HG03354 (cell line): Measurements from ENCODE around the gene DLGAP4.
A peak's percentile ranks its signal among the peaks of the same experiment; 100 is the strongest.
"Not testable (repeated sequence)": the region's sequence is repeated elsewhere in the genome, so short reads cannot be mapped to it uniquely, and the experiment has no call there.

Source experiments
- ATAC-seq: cut with Tn5 transposase; IDR thresholded peaks from one replicate; pipeline ENCODE4 v1.9.1; 2021; ENCODE audit warnings: mild to moderate bottlenecking; ENCODE audit not compliant: unreplicated experiment, poor library complexity, severe bottlenecking

Gene DLGAP4

DNA sequence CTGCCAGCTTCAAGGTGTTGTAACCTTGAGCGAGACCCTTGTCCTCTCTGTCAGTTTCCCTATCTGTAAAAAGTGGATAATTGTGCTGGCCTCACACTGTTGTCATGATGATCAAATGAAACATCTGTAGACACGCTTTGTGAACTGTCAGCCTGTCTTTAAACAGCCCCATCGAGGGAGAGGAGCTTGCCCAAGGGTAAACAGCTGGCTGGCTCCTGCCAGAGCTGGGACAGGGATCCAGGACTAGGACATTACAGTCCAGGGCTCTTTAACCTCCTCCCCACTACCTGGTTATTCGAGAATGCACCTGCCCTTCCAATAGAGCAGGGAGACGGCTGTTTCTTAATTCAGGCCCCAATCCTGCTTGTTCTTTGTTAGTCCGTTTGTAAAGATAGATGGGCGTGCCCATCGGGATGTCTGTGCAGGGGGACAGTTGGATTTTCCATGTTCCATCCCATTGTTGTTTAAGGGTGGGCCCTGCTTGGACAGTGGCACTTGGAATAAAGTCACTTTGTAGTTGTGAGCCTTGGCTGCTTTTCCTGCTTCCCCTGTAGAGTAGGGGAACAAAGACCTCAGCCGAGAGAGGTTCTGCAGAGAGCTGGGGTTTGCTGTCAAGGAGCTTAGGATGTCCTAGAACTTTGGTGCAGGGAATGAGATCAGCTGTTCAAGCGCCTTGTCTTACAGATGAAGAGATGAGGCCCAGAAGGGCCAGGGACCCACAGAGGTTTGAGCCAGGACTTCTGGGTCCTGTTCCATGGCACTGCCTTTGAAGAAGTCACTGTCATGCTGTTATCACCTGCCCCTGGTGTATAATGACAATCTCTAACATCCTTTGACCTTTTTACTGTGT is 157.3 kb downstream of the DLGAP4 start:
- ATAC-seq = no peak

DNA sequence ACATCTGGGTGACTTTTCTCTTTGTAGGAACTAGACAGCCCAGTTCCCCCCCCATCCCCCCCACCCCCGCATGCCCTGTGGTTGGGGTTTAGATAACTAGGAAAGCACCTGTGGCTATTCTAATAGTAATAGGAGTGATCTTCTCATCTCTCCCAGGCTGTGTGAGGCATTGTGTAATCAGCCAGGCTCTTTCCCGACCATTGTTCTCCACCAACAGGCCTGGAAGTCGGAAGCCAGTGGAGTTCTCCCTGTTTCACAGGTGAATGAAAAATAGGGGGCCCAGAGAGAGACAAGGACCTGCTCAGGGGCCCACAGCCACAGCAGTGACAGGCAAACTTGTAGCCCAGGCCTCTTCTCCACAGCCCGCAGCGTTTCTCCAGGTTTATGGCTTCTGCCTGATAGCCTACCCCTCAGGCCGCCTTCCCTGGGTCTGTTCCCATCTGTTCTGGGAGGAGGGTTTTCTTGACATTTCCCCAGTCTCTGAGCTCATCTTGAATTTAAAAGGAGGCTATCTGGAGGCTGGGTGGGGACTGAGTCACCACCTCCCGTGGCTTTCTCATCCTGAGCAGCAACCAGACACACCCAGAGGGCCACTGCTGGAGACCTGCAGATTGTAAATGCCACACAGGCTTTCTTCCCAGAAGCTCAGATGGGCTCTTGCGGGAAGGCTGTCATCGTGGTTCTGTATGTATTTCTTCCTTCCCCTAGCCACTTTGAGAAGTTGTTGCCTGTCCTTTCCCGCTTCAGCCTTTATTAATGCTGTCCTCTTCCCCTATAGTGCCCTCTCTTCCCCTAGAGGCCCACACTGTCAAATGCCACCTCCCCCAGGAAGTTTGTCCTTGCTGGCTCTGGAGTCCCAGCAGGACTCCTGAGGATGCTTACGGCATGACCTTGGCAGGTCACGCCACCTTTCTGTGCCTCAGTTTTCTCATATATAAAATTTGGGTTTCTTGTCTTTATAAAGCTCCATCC is 159.3 kb downstream of the DLGAP4 start:
- ATAC-seq = no peak

DNA sequence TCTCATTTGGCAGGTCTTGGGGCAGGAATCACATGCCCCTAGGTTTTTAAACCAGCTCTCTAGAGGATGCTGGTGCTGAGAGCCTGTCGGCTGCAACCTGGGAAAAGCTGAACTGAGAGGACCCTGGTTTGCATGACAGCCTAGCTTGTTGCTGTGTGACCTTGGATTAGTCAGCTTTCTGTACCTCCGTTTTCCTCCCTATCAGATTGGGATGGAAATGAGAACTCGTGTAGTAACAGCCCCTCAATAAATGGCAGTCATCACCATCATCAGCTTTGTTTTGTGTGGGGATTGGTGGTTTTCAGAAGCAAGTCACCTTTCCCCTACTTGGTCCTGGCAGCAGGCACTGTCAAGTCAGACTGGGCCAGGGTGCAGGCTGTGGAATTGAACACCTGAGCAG is 159.9 kb downstream of the DLGAP4 start:
- ATAC-seq = no peak

DNA sequence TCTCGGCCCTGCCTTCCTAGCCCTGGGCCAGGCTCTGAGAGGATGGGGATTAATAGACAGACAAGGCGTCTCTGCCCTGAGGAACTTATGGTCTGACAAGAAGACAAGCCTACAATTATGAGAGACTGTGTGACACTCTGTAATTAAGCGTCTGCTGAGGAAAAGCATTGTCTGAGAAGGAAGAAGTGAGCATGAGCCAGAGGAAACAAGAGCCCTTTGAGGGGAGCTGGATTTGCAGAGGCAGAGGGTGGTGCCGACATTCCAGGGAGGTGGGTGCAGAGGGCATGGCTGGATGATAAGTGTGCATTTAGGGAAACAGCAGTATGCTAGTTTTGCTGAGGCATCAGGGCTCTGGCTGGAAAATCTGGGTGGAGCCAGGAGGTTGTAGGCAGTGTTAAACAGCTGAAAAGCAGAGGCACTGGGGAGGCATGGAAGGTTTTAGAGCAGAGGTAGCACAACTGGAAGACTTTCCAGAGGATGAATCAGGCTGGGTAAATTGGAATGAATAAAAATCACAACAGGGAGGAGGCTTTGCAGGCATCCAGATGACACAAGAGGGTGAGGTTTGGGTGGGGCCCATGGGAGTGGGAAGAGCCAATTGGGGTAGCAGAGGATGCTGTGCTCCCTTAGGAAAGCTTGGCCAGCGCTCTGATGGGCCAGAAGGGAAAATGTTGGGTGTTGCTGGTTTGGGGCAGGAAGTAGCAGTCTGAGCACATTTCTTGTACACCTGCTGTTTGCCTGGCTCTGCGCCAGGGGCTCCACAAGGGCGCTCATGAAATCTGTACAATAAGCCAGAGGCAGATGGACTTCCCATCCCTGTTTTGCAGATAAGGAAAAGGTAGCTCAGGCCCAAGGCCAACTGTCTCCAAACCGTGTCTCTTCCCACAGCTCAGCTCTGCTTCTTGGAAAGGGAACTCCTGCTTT is 161.2 kb downstream of the DLGAP4 start:
- no peak for ATAC-seq

DNA sequence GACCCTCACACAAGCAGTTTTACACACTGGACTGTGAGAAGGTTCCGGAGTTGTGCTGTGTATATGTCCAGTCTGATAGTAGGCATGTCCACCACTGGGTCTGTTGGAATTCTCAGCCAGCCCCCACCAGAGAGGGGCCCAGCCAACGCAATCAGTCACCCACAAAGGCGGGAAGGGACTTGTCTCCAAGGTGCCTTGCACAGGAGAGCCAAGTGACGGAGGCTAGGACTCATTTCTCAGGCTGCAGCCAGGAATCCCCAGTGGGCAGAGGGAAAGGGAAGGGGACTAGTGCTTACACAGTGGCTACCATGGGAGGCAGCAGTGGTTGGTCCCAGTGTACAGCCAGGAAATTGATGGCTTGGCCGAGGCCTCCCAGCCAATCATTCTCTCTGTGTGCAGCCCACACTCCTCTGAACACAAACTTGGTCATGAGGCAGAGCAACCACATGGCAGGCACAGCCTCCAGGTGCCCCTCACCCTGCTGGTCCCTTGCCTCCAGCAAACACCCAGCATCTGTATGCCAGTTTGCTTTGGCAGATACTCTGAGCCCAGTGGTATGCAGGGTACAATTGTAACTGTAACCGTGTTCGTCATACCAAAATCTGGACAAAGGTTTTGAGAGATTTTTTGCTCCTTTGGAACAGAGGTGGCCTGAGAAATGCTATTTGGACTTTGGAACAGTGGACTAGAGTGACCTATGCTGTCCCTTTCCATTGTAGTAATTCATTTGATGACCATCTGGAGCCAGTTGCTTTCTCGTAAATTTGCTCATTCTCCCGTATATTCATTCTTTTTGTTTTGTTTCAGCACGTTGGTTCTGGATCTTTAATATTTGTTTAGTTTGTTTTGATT is 162.2 kb downstream of the DLGAP4 start:
- ATAC-seq = no peak

DNA sequence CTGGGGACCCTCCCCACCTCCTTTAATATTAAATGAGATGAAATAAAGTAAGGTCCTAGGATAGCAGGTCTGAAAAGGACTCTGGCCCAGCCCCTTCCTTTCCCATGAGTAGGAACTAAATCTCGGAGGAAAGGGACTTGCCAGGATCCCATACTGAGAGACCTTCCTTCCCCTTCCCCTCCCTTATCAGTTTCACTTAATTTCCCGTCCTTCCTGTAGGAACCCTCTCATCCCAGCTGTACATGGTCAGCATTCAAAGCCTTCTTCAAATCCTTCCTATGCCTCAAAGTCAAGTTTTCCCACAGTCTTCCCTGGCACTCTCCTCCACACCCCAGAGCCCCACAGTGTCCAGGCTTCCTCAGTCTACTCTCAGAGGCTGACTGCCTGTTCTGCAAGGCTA is 163.8 kb downstream of the DLGAP4 start:
- no peak for ATAC-seq

DNA sequence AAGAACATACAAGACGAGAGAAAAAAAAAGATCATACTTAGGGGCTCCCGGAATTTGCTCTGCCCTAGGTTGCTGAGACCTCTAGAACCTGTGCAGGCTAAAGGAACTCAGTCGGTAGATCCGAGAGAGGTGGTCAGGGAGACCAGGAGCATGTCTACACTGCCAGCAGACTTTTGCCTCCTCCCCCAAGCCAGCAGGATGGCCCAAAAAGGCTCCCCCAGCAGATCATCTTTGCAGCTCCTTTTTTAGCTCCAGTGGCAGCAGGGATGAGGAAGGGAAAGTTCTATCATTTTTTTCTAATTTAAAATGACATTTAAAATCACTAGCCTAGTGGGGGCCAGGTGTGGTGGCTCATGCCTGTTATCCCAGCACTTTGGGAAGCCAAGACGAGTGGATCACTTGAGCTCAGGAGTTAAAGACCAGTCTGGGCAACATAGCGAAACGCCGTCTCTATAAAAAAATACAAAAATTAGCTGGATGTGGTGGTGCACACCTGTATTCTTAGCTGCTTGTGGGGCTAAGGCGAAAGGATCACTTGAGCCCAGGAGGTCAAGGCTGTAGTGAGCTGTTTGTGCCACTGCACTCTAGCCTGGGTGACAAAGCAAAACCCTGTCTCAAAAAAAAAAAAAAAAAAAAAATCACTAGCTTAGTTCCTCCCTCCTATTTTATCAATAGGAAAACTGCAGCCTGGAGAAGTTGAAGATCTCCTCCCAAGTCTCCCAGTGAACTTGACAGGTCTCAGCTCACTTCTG is 165.9 kb downstream of the DLGAP4 start:
- ATAC-seq = peak; percentile 11

DNA sequence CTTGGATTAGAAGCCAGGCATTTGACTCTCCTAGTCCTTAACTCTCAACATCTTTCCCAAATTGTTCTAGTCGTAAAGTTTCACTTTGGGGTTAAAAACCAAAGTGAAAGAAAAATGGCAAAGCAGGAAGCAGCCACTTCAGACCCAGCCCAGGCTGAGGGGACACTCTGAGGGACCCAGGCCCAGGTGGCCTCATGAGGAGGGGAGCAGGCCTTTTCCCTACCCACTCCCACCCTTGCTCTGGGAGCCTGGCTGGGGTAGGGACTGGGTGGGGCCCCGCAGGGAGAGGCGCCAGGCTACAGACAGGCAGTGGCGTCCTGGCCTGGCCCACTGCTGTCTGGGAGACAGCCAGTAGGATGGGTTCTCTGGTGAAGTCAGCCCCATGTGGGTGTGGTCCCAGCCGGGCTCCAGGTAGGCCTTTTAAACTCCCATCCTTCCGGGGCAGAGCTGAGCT is 166.5 kb downstream of the DLGAP4 start:
- peak; percentile 57 for ATAC-seq

DNA sequence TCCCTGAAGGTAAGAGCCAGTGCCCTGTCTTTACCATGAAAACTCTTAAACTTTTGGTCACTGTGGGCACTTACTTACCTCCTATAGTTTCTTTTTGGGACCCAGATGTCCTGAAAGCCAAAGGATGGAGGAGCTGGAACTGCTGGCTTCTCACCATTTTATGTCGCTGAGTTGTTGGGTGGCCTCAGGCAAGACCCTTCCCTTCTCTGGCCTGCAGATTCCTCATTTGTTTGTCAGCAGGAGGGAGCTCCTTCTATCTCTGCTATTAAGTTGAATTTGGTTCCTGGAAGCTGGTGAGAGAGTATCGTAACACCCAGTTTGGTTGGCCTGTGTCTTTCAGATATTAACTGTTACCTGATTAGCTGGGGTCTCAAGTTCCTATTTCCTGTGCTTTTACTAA is 167.0 kb downstream of the DLGAP4 start:
- ATAC-seq = no peak

DNA sequence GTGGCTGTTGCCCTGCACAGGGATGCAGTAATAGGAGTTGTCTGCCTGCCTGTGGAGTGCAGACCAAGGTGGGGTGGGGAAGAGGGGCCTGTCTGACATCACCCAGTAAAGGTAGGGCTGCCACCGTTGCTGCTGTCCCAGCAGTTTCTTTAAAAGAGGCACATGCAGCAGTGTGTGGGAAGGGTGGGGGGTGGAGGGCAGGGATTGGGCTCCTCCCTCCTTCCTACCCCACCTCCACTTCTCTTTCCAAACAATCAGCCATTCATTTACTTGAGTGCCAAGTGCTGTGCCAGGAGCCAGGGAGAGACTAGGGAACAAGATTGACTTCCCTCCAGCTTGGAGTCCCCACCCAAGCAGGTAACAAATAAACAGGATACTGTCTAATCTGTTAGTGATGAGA is 168.4 kb downstream of the DLGAP4 start:
- no peak for ATAC-seq

DNA sequence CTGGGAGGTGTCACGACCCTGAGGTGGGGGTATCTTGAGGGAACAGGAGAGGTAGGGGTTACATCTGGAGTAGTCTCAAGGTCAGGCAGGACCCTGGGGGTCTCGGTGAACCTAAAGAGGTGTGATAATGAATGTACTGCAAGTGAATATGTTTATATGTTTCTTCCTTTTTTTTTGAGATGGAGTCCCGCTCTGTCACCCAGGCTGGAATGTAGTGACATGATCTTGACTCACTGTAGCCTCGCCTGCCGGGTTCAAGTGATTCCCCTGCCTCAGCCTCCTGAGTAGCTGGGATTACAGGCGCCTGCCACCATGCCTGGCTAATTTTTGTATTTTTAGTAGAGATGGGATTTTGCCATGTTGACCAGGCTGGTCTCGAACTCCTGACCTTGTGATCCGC is 168.9 kb downstream of the DLGAP4 start:
- not testable (repeated sequence) for ATAC-seq

DNA sequence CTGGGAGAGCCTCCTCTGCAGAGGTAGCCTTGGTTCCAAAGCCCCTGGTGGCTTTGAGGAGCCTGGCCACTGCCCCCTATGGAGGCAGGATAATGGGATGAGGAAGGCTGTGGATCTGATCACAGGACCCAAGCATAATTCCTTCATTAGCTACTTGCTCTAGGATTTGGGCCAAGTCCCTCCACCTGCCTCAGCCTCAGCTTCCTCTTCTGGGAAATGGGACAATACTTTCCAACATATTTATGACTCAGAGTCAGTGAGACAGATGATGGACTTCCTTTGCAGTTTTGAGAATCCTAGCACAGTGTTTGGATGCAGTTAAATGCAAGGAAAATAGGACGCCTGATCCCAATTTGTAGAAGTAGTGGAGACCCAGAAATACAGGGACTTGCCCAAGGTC is 171.3 kb downstream of the DLGAP4 start:
- ATAC-seq = no peak

DNA sequence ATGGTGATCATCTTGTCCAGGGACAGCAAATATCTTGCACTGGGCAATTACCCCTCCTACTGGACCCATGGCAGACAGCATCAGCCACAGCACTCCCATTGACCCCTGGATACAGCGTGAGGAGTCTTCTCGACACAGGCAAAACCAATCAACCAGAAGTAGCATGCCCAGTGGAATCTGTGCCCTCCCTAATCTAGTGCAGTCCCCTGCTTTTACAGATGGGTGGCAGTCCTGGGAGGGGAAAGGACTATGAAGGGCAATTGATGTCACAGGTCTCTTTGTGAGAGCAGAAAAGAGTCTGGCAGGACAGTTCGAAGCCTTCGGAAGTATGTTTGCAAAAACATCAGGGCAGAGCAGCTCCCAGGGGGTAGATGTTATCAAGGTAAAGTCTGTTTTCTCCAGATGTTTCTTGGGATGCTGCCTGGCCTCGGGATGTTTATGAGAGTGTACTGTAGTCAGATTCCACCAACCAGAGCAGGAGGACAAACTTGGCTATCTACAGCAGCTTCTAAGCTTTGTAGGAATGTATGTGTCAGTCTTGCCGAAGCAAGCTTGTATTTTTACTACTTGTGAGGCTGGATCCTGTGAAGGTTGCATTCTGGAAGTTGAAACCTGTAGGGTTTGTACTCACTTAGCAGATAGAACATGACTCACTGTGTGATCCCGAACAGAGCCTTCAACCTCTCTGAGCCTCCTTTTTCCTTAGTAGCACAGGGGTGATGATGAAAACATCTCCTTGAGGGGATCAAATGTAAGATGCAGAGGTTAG is 172.2 kb downstream of the DLGAP4 start:
- no peak for ATAC-seq

DNA sequence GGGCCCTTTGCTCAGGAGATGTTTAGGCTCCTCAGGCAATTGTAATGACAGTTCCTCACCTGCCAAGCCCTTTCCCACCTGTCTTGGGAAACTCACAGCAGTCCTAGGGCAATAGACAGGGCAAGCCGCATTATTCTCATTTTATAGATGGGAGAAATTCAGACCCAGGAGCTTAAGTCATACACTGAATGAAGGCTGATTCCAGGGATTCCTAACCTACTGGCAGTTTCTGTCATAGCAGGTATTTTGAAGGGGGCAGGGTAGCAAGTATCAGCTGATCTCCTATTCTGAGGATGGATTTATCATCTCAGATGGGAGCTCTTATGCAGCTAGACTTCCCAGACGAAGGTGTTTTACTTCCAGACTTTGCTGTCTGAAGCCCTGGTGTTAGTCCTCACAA is 173.8 kb downstream of the DLGAP4 start:
- ATAC-seq = no peak

DNA sequence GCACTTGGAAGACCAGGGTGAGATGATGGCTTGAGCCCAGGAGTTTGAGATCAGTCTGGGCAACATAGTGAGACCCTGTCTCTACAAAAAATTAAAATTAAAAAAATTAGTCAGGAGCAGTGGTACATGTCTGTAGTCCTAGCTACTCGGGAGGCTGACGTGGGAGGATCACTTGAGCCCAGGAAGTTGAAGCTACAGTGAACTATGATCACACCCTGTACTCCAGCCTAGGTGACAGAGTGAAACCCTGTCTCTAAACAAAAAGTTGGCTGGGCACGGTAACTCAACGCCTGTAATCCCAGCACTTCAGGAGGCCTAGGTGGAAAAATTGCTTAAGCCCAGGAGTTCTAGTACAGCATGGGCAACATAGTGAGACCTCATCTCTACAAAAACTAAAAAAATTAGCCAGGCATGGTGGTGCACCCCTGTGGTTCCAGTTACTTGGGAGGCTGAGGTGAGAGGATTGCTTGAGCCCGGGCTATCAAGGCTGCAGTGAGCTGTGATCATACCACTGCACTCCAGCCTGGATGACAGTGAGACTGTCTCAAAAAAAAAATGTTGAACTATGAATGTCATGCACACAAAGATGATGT is 174.4 kb downstream of the DLGAP4 start:
- ATAC-seq = no peak

DNA sequence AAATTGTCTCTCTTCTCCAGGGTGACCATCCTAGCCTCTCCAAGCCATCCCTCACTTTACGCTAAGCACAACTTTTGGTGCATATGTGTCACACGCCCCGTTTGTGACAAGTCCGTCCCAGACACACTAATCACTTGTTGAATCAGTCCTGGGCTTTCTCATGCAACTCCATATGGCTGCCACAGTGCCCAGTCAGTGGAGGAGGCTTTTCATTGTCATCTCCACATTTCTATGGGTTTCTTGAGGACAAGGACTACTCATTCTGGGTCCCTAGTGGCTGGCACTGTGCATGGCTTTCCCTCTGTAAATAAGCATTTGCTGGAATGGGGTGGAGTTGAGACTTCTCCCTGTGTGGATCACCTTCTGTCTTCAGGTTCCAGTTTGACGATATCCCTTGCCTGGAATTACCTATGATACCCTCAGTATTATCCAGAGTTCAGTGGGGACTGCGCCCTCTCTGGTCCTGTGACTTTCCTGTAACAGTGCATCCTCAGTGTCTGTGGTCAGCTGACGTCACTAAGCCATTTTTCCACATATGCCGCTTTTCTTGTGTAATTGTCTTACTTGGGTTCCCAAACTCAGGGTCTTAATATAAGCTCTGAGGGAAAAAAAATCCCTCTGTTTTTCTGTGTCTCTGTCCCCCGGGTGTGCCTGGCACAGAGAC is 175.4 kb downstream of the DLGAP4 start:
- no peak for ATAC-seq
